OCI-LY3 (cell line): ENCODE data around the gene CCL15.

ENCODE experiments used
- H2AFZ ChIP-seq: fragments of 200-600, 300-600 bp; shearing (Covaris generic); 2 replicates; pipeline ENCODE4 v1.6.0; 2014; ENCODE audit warnings: antibody characterized with exemption, low read depth, low read length
- H3K27ac ChIP-seq: fragments of 200-600, 300-600 bp; sonication (generic); 2 replicates; pipeline ENCODE4 v1.5.1; 2014; ENCODE audit warnings: mild to moderate bottlenecking, low read length, moderate library complexity, mixed read lengths
- H3K27me3 ChIP-seq: fragments of 200-600, 300-600 bp; sonication (generic); 2 replicates; pipeline ENCODE4 v1.6.1; 2014; ENCODE audit warnings: low read depth, low read length, mixed read lengths
- H3K36me3 ChIP-seq: fragments of 200-600, 300-600 bp; sonication (generic); replicated peaks from 2 replicates; pipeline ENCODE3; 2014; ENCODE audit warnings: low read depth, low read length, mixed read lengths
- H3K4me1 ChIP-seq: fragments of 300-600, 200-600 bp; sonication (generic); 2 replicates; pipeline ENCODE4 v1.6.1; 2014; ENCODE audit warnings: low read length, mixed read lengths
- H3K4me2 ChIP-seq: fragments of 200-600, 300-600 bp; sonication (generic); 2 replicates; pipeline ENCODE4 v1.6.1; 2014; ENCODE audit warnings: low read length, mixed read lengths
- H3K4me3 ChIP-seq: fragments of 300-600, 200-600 bp; sonication (generic); 2 replicates; pipeline ENCODE4 v1.5.1; 2014; ENCODE audit warnings: antibody characterized with exemption, mild to moderate bottlenecking, low read length, moderate library complexity
- H3K79me2 ChIP-seq: fragments of 300-600, 200-600 bp; shearing (Covaris generic); 2 replicates; pipeline ENCODE4 v1.6.1; 2014; ENCODE audit warnings: mild to moderate bottlenecking, low read length, mixed read lengths
- H3K9ac ChIP-seq: fragments of 300-600, 200-600 bp; shearing (Covaris generic); 2 replicates; pipeline ENCODE4 v1.6.0; 2014; ENCODE audit warnings: mild to moderate bottlenecking, low read length, moderate library complexity
- H3K9me3 ChIP-seq: fragments of 200-600, 300-600 bp; shearing (Covaris generic); 2 replicates; pipeline ENCODE4 v1.6.1; 2014; ENCODE audit warnings: low read length, mixed read lengths; ENCODE audit not compliant: insufficient read depth
- H4K20me1 ChIP-seq: fragments of 200-600, 300-600 bp; sonication (generic); 2 replicates; pipeline ENCODE4 v1.6.1; 2016; ENCODE audit warnings: low read length, mixed read lengths; ENCODE audit not compliant: insufficient read depth
- EZH2phosphoT487 ChIP-seq: fragments of 200-600 bp; shearing (Covaris generic); IDR thresholded peaks from 2 replicates; pipeline ENCODE4 v1.6.1; 2018; ENCODE audit warnings: antibody characterized with exemption, mixed run types, low read depth
- TF ChIP-seq, protein P1 (sequence below): fragments of 200-600, 300-600 bp; sonication (generic); IDR thresholded peaks from 2 replicates; pipeline ENCODE4 v1.5.1; 2014; ENCODE audit warnings: antibody characterized with exemption, low read length, low read depth

Gene CCL15

DNA sequence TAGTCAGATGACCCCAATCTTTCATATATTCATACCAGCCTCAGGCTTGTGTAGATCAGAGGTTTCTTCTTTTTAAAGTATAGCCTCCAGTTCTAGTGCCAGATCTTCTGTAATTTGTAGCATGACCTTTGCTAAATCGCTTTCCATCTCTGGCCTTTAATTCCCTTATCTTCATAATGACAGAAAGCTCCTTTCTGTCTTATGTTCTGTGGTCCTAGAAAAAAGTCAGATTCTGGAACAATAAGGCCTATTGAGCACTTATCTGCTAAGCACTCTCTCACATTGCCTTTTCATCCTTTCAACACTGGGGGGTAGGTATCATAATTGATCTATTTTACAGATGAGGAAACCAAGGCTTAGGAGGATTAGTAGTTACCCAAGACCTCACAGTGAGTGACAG is 29.3 kb downstream of the CCL15 start:
- H4K20me1 ChIP-seq, result no peaks in the 10 kb centered on the region
- peaks cover 33% of the 10 kb centered on the region for H3K4me1 ChIP-seq
- no peak overlapping the region for H3K27ac ChIP-seq
- H3K9me3 ChIP-seq, result no peaks in the 10 kb centered on the region
- TF ChIP-seq, protein P1, sequence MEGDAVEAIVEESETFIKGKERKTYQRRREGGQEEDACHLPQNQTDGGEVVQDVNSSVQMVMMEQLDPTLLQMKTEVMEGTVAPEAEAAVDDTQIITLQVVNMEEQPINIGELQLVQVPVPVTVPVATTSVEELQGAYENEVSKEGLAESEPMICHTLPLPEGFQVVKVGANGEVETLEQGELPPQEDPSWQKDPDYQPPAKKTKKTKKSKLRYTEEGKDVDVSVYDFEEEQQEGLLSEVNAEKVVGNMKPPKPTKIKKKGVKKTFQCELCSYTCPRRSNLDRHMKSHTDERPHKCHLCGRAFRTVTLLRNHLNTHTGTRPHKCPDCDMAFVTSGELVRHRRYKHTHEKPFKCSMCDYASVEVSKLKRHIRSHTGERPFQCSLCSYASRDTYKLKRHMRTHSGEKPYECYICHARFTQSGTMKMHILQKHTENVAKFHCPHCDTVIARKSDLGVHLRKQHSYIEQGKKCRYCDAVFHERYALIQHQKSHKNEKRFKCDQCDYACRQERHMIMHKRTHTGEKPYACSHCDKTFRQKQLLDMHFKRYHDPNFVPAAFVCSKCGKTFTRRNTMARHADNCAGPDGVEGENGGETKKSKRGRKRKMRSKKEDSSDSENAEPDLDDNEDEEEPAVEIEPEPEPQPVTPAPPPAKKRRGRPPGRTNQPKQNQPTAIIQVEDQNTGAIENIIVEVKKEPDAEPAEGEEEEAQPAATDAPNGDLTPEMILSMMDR, result no peak
- TF ChIP-seq EZH2phosphoT487, result no peak
- H3K4me2 ChIP-seq, result no peak overlapping the region
- no peak overlapping the region for H3K9ac ChIP-seq
- peaks cover 20% of the 10 kb centered on the region for H3K27me3 ChIP-seq
- H3K36me3 ChIP-seq, result no peaks in the 10 kb centered on the region
- no peaks in the 10 kb centered on the region for H3K79me2 ChIP-seq
- H2AFZ ChIP-seq, result no peak overlapping the region
- no peak overlapping the region for H3K4me3 ChIP-seq

DNA sequence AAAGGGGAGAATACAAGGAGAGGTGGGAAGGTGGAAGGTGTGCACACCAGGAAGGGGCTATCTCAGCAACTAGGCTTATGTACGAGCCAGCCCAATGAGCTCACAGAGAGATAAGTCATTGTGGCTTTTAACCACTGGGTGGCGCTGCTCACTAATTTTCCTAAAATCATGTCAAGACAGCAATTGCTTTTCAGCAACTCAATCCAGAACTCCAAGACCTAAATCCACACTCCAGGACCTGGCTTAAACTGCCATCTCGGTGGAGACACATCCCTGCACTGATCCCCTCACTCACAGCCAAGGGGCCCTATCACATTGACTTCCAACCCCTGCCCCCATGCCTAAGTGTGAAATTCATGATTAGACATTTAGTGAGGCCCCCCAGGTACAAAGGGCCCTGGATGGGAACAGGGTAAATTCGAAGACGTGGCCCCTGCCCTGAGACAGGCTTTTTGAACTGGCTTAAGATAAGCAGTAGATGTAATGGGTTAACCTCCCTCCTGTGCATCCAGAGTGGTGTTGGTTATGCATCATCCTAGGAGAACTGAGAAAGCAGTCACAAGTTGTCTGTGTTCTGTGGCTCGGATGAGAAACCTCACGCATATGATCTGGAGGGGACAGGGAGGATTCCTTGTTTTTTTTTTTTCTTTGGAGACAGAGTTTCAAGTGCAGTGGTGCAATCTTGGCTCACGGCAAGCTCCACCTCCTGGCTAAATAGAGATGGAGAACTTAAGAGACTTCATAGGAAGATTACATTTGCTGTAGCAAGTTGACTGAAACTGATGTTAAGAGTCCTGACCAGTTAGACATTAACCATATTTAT is 31.6 kb downstream of the CCL15 start:
- Histone ChIP-seq H3K4me2 (peak overlapping the region; percentile 80), H3K4me3 (peak overlapping the region; percentile 32), H3K4me1 (peaks cover 21% of the 10 kb centered on the region), H3K27me3 (peaks cover 20% of the 10 kb centered on the region), H2AFZ (no peak overlapping the region), H3K27ac (peak overlapping the region; percentile 34; the same call in 1 of the 2 replicates), H4K20me1 (no peaks in the 10 kb centered on the region), H3K9ac (peak overlapping the region; percentile 34; the same call in 1 of the 2 replicates), H3K79me2 (no peaks in the 10 kb centered on the region), H3K36me3 (no peaks in the 10 kb centered on the region), H3K9me3 (no peaks in the 10 kb centered on the region)
- TF ChIP-seq EZH2phosphoT487, result no peak
- TF ChIP-seq, protein P1, result peak; percentile 89

DNA sequence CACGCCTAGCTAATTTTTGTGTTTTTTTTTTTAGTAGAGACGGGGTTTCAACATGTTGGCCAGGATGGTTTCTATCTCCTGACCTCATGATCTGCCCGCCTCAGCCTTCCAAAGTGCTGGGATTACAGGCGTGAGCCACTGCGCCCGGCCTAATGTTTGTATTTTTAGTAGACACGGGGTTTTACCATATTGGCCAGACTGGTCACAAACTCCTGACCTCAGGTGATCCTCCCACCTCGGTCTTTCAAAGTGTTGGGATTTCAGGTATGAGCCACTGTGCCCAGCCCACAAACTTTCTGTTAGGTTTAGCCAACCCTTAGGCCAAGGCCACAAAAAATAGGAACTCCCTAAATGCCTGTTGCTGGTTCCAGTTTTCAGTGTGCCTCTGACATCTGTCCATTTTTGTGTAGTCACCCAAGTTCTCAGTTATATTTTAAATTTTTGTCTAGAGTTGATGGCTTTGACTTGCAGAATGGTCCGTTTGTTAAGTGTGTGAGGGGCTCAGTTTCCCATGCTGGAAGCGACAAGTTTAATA is 32.8 kb downstream of the CCL15 start:
- Histone ChIP-seq H2AFZ (no peak overlapping the region), H3K36me3 (no peaks in the 10 kb centered on the region), H3K4me1 (peaks cover 21% of the 10 kb centered on the region), H3K79me2 (no peaks in the 10 kb centered on the region), H3K27me3 (peaks cover 24% of the 10 kb centered on the region), H3K9me3 (no peaks in the 10 kb centered on the region), H3K27ac (no peak overlapping the region), H3K9ac (no peak overlapping the region), H4K20me1 (no peaks in the 10 kb centered on the region), H3K4me2 (no peak overlapping the region), H3K4me3 (no peak overlapping the region)
- no peak for TF ChIP-seq EZH2phosphoT487
- TF ChIP-seq, protein P1, result no peak

DNA sequence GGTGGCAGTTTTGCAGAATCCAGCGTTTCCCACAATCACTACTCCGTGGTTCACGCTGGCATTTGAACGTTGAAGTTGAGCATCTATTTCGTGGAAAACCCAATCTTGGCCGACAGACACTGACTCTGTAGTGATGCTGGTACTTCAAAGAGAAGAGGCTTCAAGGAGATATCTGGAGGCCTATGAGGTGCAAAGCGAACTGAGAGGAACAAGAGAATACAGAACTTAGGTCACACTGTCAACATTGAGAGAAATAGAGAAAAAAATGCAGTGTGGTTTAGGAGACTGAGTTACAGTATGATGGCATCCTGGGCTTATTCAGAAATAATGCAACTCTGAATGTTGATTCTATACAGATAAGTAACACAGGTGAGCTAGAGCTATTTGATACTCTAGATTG is 36.1 kb downstream of the CCL15 start:
- Histone ChIP-seq H3K36me3 (no peaks in the 10 kb centered on the region), H2AFZ (no peak overlapping the region), H3K27me3 (peaks cover 12% of the 10 kb centered on the region; the same call in 1 of the 2 replicates)

More for the DNA sequence above, 36.1 kb downstream of the CCL15 start:
- no peaks in the 10 kb centered on the region for H4K20me1 ChIP-seq
- no peaks in the 10 kb centered on the region for H3K9me3 ChIP-seq
- no peak for TF ChIP-seq EZH2phosphoT487
- TF ChIP-seq, protein P1, result no peak
- no peak overlapping the region for H3K4me2 ChIP-seq
- H3K4me1 ChIP-seq, result peaks cover 13% of the 10 kb centered on the region
- H3K79me2 ChIP-seq, result no peaks in the 10 kb centered on the region
- no peak overlapping the region for H3K27ac ChIP-seq
- H3K4me3 ChIP-seq, result no peak overlapping the region
- H3K9ac ChIP-seq, result no peak overlapping the region
